Testis (tissue), 3 donors: Measurements from ENCODE around the gene TXNDC8. TPM values are rescaled to one million over a fixed set of nuclear protein-coding genes. Genes with fewer than 3 reads are reported as not detected.

ENCODE experiments used
- DNase-seq: peaks from one replicate; pipeline ENCODE4 v3.0.0-alpha.2; 2019
- H3K27ac ChIP-seq, 2 donors: fragments of 200-600 bp; sonication (generic); one replicate each; pipeline ENCODE4 v1.5.1; 2019
- H3K27me3 ChIP-seq: fragments of 200-600 bp; sonication (generic); one replicate; pipeline ENCODE4 v1.5.1; 2019
- H3K36me3 ChIP-seq: fragments of 200-600 bp; sonication (generic); one replicate; pipeline ENCODE4 v1.5.1; 2017; ENCODE audit warnings: low read depth; ENCODE audit errors: missing control alignments
- H3K4me1 ChIP-seq: fragments of 200-600 bp; sonication (generic); one replicate; pipeline ENCODE4 v1.5.1; 2019
- H3K4me3 ChIP-seq, 2 donors: fragments of 200-600 bp; sonication (generic); one replicate each; pipeline ENCODE4 v1.5.1; 2017 to 2019
- H3K9me3 ChIP-seq: fragments of 200-600 bp; sonication (generic); one replicate; pipeline ENCODE4 v1.5.1; 2017
- CTCF ChIP-seq, 3 experiments: fragments of 450-650 bp in 2 of 3; fragments of 200-600 bp in 1 of 3; sonication (generic) in 1 of 3; IDR thresholded peaks; one replicate each; pipeline ENCODE4 v1.5.1; 2016 to 2019; ENCODE audit warnings: antibody characterized with exemption in 3 of 3, mild to moderate bottlenecking in 2 of 3, moderate library complexity in 1 of 3
- POLR2A ChIP-seq: fragments of 450-650 bp; IDR thresholded peaks from one replicate; pipeline ENCODE4 v1.6.1; 2017; ENCODE audit warnings: antibody characterized with exemption, mild to moderate bottlenecking, moderate library complexity
- WGBS, 2 donors: methylation state at CpG; one replicate each; pipeline ENCODE4 v1.1.5; 2018; 5-methylcytosine and 5-hydroxymethylcytosine counted together
- intact Hi-C: fragments of 100-400 bp; cut with DNase I; formaldehyde crosslinking; loops from one replicate; pipeline ENCODE4 v1.15.1; 2023; ENCODE audit warnings: low total_unique reads
- polyA plus RNA-seq: library from polyadenylated mRNA; stranded (reverse); fragments of 350-450 nt; fragmentation: Illumina TruSeq; extraction: RNeasy Lipid Tissue Mini Kit (QIAGEN cat#74804); gene quantifications from one replicate; pipeline ENCODE4 v1.2.3, GENCODE V29; 2014; ENCODE audit warnings: low read depth, low replicate concordance; ENCODE audit not compliant: insufficient read depth
- total RNA-seq, 2 donors: library from RNA; depleted of rRNA; stranded (reverse); fragments of >200 nt; gene quantifications; one replicate each; pipeline ENCODE4 v1.2.3, GENCODE V29; 2016

Gene TXNDC8
- total and polyA plus RNA-seq, 3 donors from 2014 or later: 3.5 to 17.9 (median 16.7) TPM

GRCh38 chr9:110309681-110310080, 28.0 kb downstream of the TXNDC8 start:
- DNase-seq: no peak
- Histone ChIP-seq H3K4me1 (no peaks in the 10 kb centered on the region), H3K27me3 (no peaks in the 10 kb centered on the region), H3K4me3 (no peak overlapping the region), H3K27ac (no peak overlapping the region), H3K9me3 (no peaks in the 10 kb centered on the region), H3K36me3 (no peaks in the 10 kb centered on the region)
- no peak for TF ChIP-seq POLR2A
- no peak for TF ChIP-seq CTCF (IDR thresholded peaks at IDR 0.05)
- intact Hi-C loops: no loop called here
- 81 to 83% methylated on average over 1 of the region's 1 CpG for WGBS, 2 donors

GRCh38 chr9:110308633-110309038, 29.0 kb downstream of the TXNDC8 start:
- no peaks in the 10 kb centered on the region for H3K36me3 ChIP-seq
- H3K27ac ChIP-seq: no peak overlapping the region
- TF ChIP-seq CTCF (IDR thresholded peaks at IDR 0.05) (no peak), POLR2A (no peak)
- H3K4me3 ChIP-seq: no peak overlapping the region
- WGBS, 2 donors: 48 to 55% methylated on average over 4 of the region's 4 CpGs
- intact Hi-C loops: no loop called here
- DNase-seq: no peak
- no peaks in the 10 kb centered on the region for H3K9me3 ChIP-seq
- H3K4me1 ChIP-seq: no peaks in the 10 kb centered on the region
- no peaks in the 10 kb centered on the region for H3K27me3 ChIP-seq

- no peak for TF ChIP-seq CTCF (IDR thresholded peaks at IDR 0.05)
- TF ChIP-seq POLR2A: no peak
- WGBS, 2 donors: 62 to 63% methylated on average over 1 of the region's 1 CpG
- intact Hi-C loops: no loop called here
- Histone ChIP-seq H3K9me3 (no peaks in the 10 kb centered on the region), H3K36me3 (no peaks in the 10 kb centered on the region), H3K27ac (no peak overlapping the region), H3K4me1 (no peaks in the 10 kb centered on the region), H3K4me3 (no peak overlapping the region), H3K27me3 (no peaks in the 10 kb centered on the region)
- no peak for DNase-seq
Measured at GRCh38 chr9:110307191-110307590, 30.5 kb downstream of the TXNDC8 start.

GRCh38 chr9:110303133-110303532, 34.5 kb downstream of the TXNDC8 start:
- intact Hi-C loops: no loop called here
- H3K4me1 ChIP-seq: no peaks in the 10 kb centered on the region
- no peak for TF ChIP-seq POLR2A
- no peak for TF ChIP-seq CTCF (IDR thresholded peaks at IDR 0.05)
- no peak for DNase-seq
- no peaks in the 10 kb centered on the region for H3K9me3 ChIP-seq
- no peak overlapping the region for H3K4me3 ChIP-seq
- H3K36me3 ChIP-seq: no peaks in the 10 kb centered on the region
- no peaks in the 10 kb centered on the region for H3K27me3 ChIP-seq
- 46 to 58% methylated on average over 1 of the region's 1 CpG for WGBS, 2 donors
- no peak overlapping the region for H3K27ac ChIP-seq

- Histone ChIP-seq H3K4me1 (no peaks in the 10 kb centered on the region), H3K4me3 (no peak overlapping the region), H3K27me3 (no peaks in the 10 kb centered on the region), H3K27ac (no peak overlapping the region), H3K36me3 (no peaks in the 10 kb centered on the region), H3K9me3 (no peaks in the 10 kb centered on the region)
- 73 to 90% methylated on average over 2 of the region's 2 CpGs for WGBS, 2 donors
- intact Hi-C loops: no loop called here
- TF ChIP-seq POLR2A: no peak
- TF ChIP-seq CTCF (IDR thresholded peaks at IDR 0.05): no peak
- DNase-seq: no peak
Measured at GRCh38 chr9:110298043-110298605, 39.5 kb downstream of the TXNDC8 start.
